Activated CD8-positive, alpha-beta T cell treated with anti-CD3 and anti-CD28 coated beads, Interleukin-2, amount 10 ng/mL, durations not matched to agents 7 days and 5 days (primary cell): ENCODE measurements around the gene TMEM217. TPM values are rescaled to one million over a fixed set of nuclear protein-coding genes. Genes with fewer than 3 reads are reported as not detected.

Experiments
- ATAC-seq: fragments of 150-1000 bp; cut with Tn5 transposase; one replicate; pipeline ENCODE4 v1.10.0; 2021; ENCODE audit warnings: moderate library complexity
- CTCF ChIA-PET: fragments of 350-600 bp; sonication (Branson Sonifier 250); formaldehyde crosslinking; loops from one replicate; lab custom pipeline; 2021; ENCODE audit warnings: antibody characterized with exemption; lab: Charles Lee
- POLR2A ChIA-PET: fragments of 350-600 bp; sonication (Branson Sonifier 250); formaldehyde crosslinking; loops from one replicate; lab custom pipeline; 2021; ENCODE audit warnings: antibody characterized with exemption; lab: Charles Lee
- DNase-seq: peaks from one replicate; pipeline ENCODE4 v3.0.0-alpha.2; 2020
- H3K27ac Mint-ChIP-seq: one replicate; pipeline ENCODE4 v1.8.0; 2021; ENCODE audit warnings: mild to moderate bottlenecking, mixed read lengths
- H3K27me3 Mint-ChIP-seq: one replicate; pipeline ENCODE4 v1.8.0; 2021; ENCODE audit warnings: low read depth, mixed read lengths
- H3K36me3 Mint-ChIP-seq: one replicate; pipeline ENCODE4 v1.8.0; 2021; ENCODE audit warnings: low read depth, mixed read lengths
- H3K4me1 Mint-ChIP-seq: one replicate; pipeline ENCODE4 v1.8.0; 2021; ENCODE audit warnings: low read depth, mixed read lengths
- H3K4me3 Mint-ChIP-seq: one replicate; pipeline ENCODE4 v1.8.0; 2021; ENCODE audit warnings: mild to moderate bottlenecking, mixed read lengths
- H3K9me3 Mint-ChIP-seq: one replicate; pipeline ENCODE4 v1.8.0; 2022; ENCODE audit warnings: mixed read lengths; ENCODE audit not compliant: insufficient read depth
- total RNA-seq, 2 experiments: library from RNA; stranded (reverse); gene quantifications; one replicate each; pipeline ENCODE4 v1.2.3, GENCODE V29; 2021

The TMEM217 gene
- total RNA-seq, 2 experiments from 2014 or later: 3.1 to 3.2 TPM

GRCh38 chr6:37210313-37210968 lies 47.5 kb downstream of the TMEM217 start:
- no peaks in the 10 kb centered on the region for H3K27me3 Mint-ChIP-seq
- no peaks in the 10 kb centered on the region for H3K9me3 Mint-ChIP-seq
- peaks cover 57% of the 10 kb centered on the region for H3K4me1 Mint-ChIP-seq
- ATAC-seq: peak; percentile 41
- POLR2A ChIA-PET: interaction anchor here (1.2 to 15.8 kb wide), 12 partner anchors 20 to 192 kb away, joined by 3 to 351 read pairs (median 10); partner anchors contain the start of genes PIM1, TBC1D22B and TMEM217
- peak overlapping the region; percentile 39 for H3K4me3 Mint-ChIP-seq
- CTCF ChIA-PET: interaction anchor here (0.6 to 22.1 kb wide), 41 partner anchors 9 to 451 kb away, joined by 3 to 769 read pairs (median 5); partner anchors contain the start of genes C6orf89, FGD2 and PIM1
- no peaks in the 10 kb centered on the region for H3K36me3 Mint-ChIP-seq
- DNase-seq: peak; percentile 90
- H3K27ac Mint-ChIP-seq: peak overlapping the region; percentile 93

GRCh38 chr6:37209461-37210205 lies 48.3 kb downstream of the TMEM217 start:
- no peaks in the 10 kb centered on the region for H3K36me3 Mint-ChIP-seq
- CTCF ChIA-PET: interaction anchor here (0.6 to 22.1 kb wide), 51 partner anchors 8 to 449 kb away, joined by 3 to 769 read pairs (median 4); partner anchors contain the start of genes C6orf89, FGD2, PIM1 and TBC1D22B
- no peaks in the 10 kb centered on the region for H3K27me3 Mint-ChIP-seq
- peak overlapping the region; percentile 93 for H3K27ac Mint-ChIP-seq
- POLR2A ChIA-PET: interaction anchor here (0.7 to 15.8 kb wide), 17 partner anchors 15 to 192 kb away, joined by 3 to 351 read pairs (median 7); partner anchors contain the start of genes PIM1, TBC1D22B and TMEM217
- ATAC-seq: peak; percentile 74
- no peaks in the 10 kb centered on the region for H3K9me3 Mint-ChIP-seq
- H3K4me1 Mint-ChIP-seq: peaks cover 63% of the 10 kb centered on the region
- DNase-seq: peak; percentile 81
- H3K4me3 Mint-ChIP-seq: peak overlapping the region; percentile 59

DNA sequence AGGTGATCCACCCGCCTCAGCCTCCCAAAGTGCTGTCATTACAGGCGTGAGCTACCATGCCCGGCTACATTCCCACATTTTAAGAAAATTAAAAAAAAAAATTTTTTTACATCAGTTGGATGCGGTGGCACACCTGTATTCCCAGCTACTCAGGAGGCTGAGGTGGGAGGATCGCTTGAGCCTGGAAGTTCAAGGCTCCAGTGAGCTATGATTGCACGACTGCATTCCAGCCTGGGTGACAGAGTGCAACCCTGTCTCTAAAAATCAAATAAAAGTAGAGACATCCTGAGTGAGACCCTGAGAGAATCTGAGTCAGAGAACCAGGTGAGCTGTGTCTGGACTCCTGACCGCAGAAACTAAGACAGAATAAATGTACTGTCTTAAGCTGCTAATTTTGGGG lies 49.2 kb downstream of the TMEM217 start:
- CTCF ChIA-PET: interaction anchor here (0.7 to 22.1 kb wide), 31 partner anchors 12 to 443 kb away, joined by 3 to 769 read pairs (median 8); partner anchors contain the start of genes C6orf89, MTCH1, PIM1 and TBC1D22B
- H3K36me3 Mint-ChIP-seq: no peaks in the 10 kb centered on the region
- H3K27ac Mint-ChIP-seq: peak overlapping the region; percentile 93
- no peaks in the 10 kb centered on the region for H3K9me3 Mint-ChIP-seq
- ATAC-seq: no peak
- no peak for DNase-seq
- H3K27me3 Mint-ChIP-seq: no peaks in the 10 kb centered on the region
- POLR2A ChIA-PET: interaction anchor here (0.7 to 15.8 kb wide), 13 partner anchors 14 to 191 kb away, joined by 3 to 351 read pairs (median 10); partner anchors contain the start of gene PIM1
- peaks cover 72% of the 10 kb centered on the region for H3K4me1 Mint-ChIP-seq
- no peak overlapping the region for H3K4me3 Mint-ChIP-seq

DNA sequence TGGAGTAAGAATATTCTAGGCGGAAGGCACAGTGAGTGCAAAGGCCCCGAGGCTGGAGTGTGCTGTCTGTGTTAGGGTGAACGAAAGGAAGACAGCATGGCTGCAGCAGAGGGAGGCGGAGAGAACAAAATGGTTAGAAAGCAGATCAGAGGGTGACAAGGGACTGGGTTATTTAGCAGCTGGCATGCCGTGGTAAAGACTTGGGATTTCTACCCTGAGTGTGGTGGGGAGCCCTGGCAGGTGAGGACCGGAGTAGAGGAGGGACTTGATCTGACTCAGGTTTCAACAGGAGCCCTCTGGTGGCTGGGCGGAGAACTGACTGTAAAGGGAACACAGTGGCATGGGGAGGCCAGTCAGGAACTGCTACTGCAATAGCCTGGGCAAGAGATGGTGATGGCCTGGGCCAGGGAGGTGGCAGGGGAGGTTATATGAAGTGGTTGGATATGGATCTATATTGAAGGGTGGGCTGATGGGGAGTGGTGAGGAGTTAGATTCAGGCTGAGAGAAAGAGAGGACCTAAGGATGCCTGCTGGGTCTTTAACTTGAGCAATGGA lies 50.0 kb downstream of the TMEM217 start:
- DNase-seq (peak; percentile 94), ATAC-seq (peak; percentile 70)
- POLR2A ChIA-PET: interaction anchor here (0.7 to 15.8 kb wide), 8 partner anchors 13 to 190 kb away, joined by 3 to 351 read pairs (median 22); partner anchors contain the start of gene PIM1
- peak overlapping the region; percentile 87 for H3K27ac Mint-ChIP-seq
- H3K27me3 Mint-ChIP-seq: no peaks in the 10 kb centered on the region
- no peaks in the 10 kb centered on the region for H3K9me3 Mint-ChIP-seq
- no peaks in the 10 kb centered on the region for H3K36me3 Mint-ChIP-seq
- peak overlapping the region; percentile 45 for H3K4me3 Mint-ChIP-seq
- CTCF ChIA-PET: interaction anchor here (1.2 to 22.1 kb wide), 13 partner anchors 11 to 442 kb away, joined by 3 to 769 read pairs (median 53); partner anchors contain the start of genes C6orf89, MTCH1 and PIM1
- peaks cover 79% of the 10 kb centered on the region for H3K4me1 Mint-ChIP-seq

DNA sequence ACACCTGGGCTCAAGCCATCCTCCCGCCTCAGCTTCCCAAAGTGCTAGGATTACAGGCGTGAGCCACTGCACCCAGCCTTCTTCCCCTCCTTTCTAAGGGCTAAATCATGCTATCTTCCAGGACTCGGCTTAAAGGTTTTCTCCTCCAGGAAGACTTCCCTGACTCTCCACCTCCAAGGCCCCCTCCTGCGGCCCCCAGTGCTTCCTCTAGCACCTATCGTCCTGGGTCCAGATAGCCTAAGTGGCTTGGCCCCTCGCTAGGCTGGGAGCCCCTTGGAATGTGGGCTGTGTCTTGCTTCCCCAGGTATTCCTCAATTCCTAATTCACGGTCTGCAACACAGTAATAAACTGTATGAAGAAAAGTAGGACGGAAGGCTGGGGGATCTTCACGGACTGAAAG lies 51.3 kb downstream of the TMEM217 start:
- Mint-ChIP-seq H3K4me1 (peaks cover 85% of the 10 kb centered on the region), H3K4me3 (no peak overlapping the region), H3K9me3 (no peaks in the 10 kb centered on the region), H3K36me3 (peaks cover 2% of the 10 kb centered on the region), H3K27me3 (no peaks in the 10 kb centered on the region), H3K27ac (peak overlapping the region; percentile 72)
- ChIA-PET POLR2A (interaction anchor here (1.6 to 15.8 kb wide), 3 partner anchors 12 to 157 kb away, joined by 4 to 351 read pairs (median 84); partner anchors contain the start of gene PIM1), CTCF (interaction anchor here (1.0 to 22.1 kb wide), 8 partner anchors 10 to 322 kb away, joined by 3 to 769 read pairs (median 116); partner anchors contain the start of genes C6orf89 and PIM1)
- no peak for ATAC-seq
- DNase-seq: no peak

GRCh38 chr6:37205997-37206340 lies 52.0 kb downstream of the TMEM217 start:
- Mint-ChIP-seq H3K9me3 (no peaks in the 10 kb centered on the region), H3K4me3 (peak overlapping the region; percentile 32)
- POLR2A ChIA-PET: interaction anchor here (0.6 to 15.8 kb wide), 5 partner anchors 11 to 156 kb away, joined by 3 to 351 read pairs (median 4); partner anchors contain the start of gene PIM1

DNA sequence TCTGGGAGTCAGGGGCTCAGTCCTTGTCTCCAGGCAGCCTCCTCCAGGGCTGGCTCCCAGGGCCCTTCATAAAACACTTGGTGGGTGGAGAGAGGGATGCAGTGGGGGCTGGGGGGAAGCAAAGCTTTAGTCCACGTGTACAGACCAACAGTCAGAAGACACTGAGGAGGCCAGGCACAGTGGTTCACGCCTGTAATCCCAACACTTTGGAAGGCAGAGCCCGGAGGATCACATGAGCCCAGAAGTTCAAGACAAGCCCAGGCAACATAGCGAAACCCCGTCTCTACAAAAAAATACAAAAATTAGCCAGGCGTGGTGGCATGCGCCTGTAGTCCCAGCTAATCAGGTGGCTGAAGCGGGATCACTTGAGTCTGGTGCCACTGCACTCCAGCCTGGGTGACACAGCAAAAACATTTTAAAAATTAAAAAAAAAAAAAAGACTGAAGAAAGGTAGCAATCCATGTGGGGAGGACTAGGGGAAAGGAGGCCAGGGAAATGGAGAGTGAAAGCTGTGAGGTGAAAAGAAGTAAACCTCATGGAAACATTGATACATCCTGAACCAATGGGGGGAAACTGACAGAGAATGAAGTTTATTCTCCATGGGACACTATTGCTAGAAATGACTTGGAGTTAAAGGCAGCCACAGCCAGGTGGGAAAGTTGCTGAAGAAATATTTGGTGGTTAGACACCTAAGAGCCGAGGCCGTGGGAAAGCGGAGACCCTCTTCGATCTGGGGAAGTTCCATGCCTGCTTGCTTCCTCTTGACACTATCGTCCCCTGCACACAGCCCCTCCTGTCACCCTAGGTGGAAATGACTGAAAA lies 52.6 kb downstream of the TMEM217 start:
- Mint-ChIP-seq H3K9me3 (no peaks in the 10 kb centered on the region), H3K27me3 (no peaks in the 10 kb centered on the region), H3K36me3 (peaks cover 2% of the 10 kb centered on the region), H3K4me3 (peak overlapping the region; percentile 32), H3K27ac (peak overlapping the region; percentile 80), H3K4me1 (peaks cover 88% of the 10 kb centered on the region)
- ChIA-PET CTCF (interaction anchor here (1.0 to 22.1 kb wide), 7 partner anchors 9 to 183 kb away, joined by 3 to 769 read pairs (median 85); partner anchors contain the start of gene PIM1), POLR2A (interaction anchor here (0.6 to 15.8 kb wide), 7 partner anchors 11 to 156 kb away, joined by 3 to 351 read pairs (median 3); partner anchors contain the start of gene PIM1)
- ATAC-seq (no peak), DNase-seq (no peak)

More at GRCh38 chr6:37205997-37206340, 52.0 kb downstream of the TMEM217 start:
- H3K4me1 Mint-ChIP-seq: peaks cover 89% of the 10 kb centered on the region
- no peaks in the 10 kb centered on the region for H3K27me3 Mint-ChIP-seq
- H3K36me3 Mint-ChIP-seq: peaks cover 2% of the 10 kb centered on the region
- DNase-seq: no peak
- CTCF ChIA-PET: interaction anchor here (1.0 to 22.1 kb wide), 7 partner anchors 9 to 184 kb away, joined by 3 to 769 read pairs (median 85); partner anchors contain the start of gene PIM1
- peak overlapping the region; percentile 80 for H3K27ac Mint-ChIP-seq
- no peak for ATAC-seq

GRCh38 chr6:37204014-37204751 lies 53.8 kb downstream of the TMEM217 start:
- no peak for DNase-seq
- Mint-ChIP-seq H3K9me3 (no peaks in the 10 kb centered on the region), H3K27ac (peak overlapping the region; percentile 11), H3K36me3 (peaks cover 2% of the 10 kb centered on the region), H3K4me1 (peaks cover 80% of the 10 kb centered on the region), H3K27me3 (no peaks in the 10 kb centered on the region), H3K4me3 (no peak overlapping the region)
- ATAC-seq: no peak
- ChIA-PET CTCF (interaction anchor here (1.3 to 22.1 kb wide), 5 partner anchors 16 to 182 kb away, joined by 5 to 769 read pairs (median 12); no protein-coding TSS in a partner anchor), POLR2A (interaction anchor here (1.1 to 15.8 kb wide), 3 partner anchors 17 to 154 kb away, joined by 3 to 351 read pairs (median 84); partner anchors contain the start of gene PIM1)

GRCh38 chr6:37202788-37203491 lies 55.0 kb downstream of the TMEM217 start:
- peak overlapping the region; percentile 34 for H3K4me3 Mint-ChIP-seq
- peaks cover 2% of the 10 kb centered on the region for H3K36me3 Mint-ChIP-seq
- no peaks in the 10 kb centered on the region for H3K9me3 Mint-ChIP-seq
- POLR2A ChIA-PET: interaction anchor here (2.2 to 15.8 kb wide), 2 partner anchors 29 to 152 kb away, joined by 7 to 351 read pairs; partner anchors contain the start of gene PIM1
- no peaks in the 10 kb centered on the region for H3K27me3 Mint-ChIP-seq
- CTCF ChIA-PET: interaction anchor here (0.7 to 22.1 kb wide), 7 partner anchors 9 to 217 kb away, joined by 3 to 769 read pairs (median 3); partner anchors contain the start of gene MTCH1
- H3K27ac Mint-ChIP-seq: peak overlapping the region; percentile 88
- DNase-seq (no peak), ATAC-seq (no peak)
- peaks cover 72% of the 10 kb centered on the region for H3K4me1 Mint-ChIP-seq
